Activated T-cell treated with anti-CD3 and anti-CD28 coated beads, Interleukin-2, amount 50 U/mL, for 72 hours (primary cell): ENCODE data around the gene INO80B. TPM values are rescaled to one million over a fixed set of nuclear protein-coding genes. Genes with fewer than 3 reads are reported as not detected.

Experiments used
- total RNA-seq, 2 donors: library from RNA; stranded (reverse); gene quantifications; one replicate each; pipeline ENCODE4 v1.2.3, GENCODE V29; 2022

The INO80B gene
- total RNA-seq, 2 donors from 2014 or later = 39.2 to 44.1 TPM

Other genes starting within 250 kb of the INO80B start
- 1 to 10 TPM; 4.4 to 6.5 TPM for gene SLC4A5, start 111.7 kb upstream of the INO80B start, total RNA-seq
- 10 to 100 TPM; 68.9 to 71.4 TPM for gene DCTN1, start 74.8 kb upstream of the INO80B start, total RNA-seq
- gene C2orf81, start 33.5 kb upstream of the INO80B start, total RNA-seq = 1 to 10 TPM; 3.7 to 4.9 TPM
- gene WDR54, start 33.4 kb upstream of the INO80B start, total RNA-seq = 10 to 100 TPM; 67.6 to 67.9 TPM
- 1 to 10 TPM; 3.1 to 4.8 TPM for gene RTKN, start 13.2 kb upstream of the INO80B start, total RNA-seq
- 10 to 100 TPM; 65.0 to 87.7 TPM for gene WBP1, start 3.4 kb downstream of the INO80B start, total RNA-seq
- gene MOGS, start 10.3 kb downstream of the INO80B start, total RNA-seq = 10 to 100 TPM; 64.7 to 65.1 TPM
- 10 to 100 TPM; 65.7 to 80.7 TPM for gene MRPL53, start 17.6 kb downstream of the INO80B start, total RNA-seq
- gene CCDC142, start 27.9 kb downstream of the INO80B start, total RNA-seq = 1 to 10 TPM; 9.0 to 9.5 TPM
- 10 to 100 TPM; 41.8 to 43.9 TPM for gene TTC31, start 28.0 kb downstream of the INO80B start, total RNA-seq
- 1 to 10 TPM; 1.2 TPM for gene LBX2, start 44.5 kb downstream of the INO80B start, total RNA-seq
- 10 to 100 TPM; 46.9 to 63.1 TPM for gene PCGF1, start 52.6 kb downstream of the INO80B start, total RNA-seq
- gene TLX2, start 59.4 kb downstream of the INO80B start, total RNA-seq = 1 to 10 TPM; 1.4 to 2.4 TPM
- gene DQX1, start 71.1 kb downstream of the INO80B start, total RNA-seq = 1 to 10 TPM; 1.5 to 1.9 TPM
- 100 to 1,000 TPM; 128 to 136 TPM for gene AUP1, start 74.6 kb downstream of the INO80B start, total RNA-seq
- 10 to 100 TPM; 74.3 to 84.9 TPM for gene HTRA2, start 74.8 kb downstream of the INO80B start, total RNA-seq
- 1 to 10 TPM; 3.1 to 3.6 TPM for gene LOXL3, start 98.9 kb downstream of the INO80B start, total RNA-seq
- gene DOK1, start 99.6 kb downstream of the INO80B start, total RNA-seq = 10 to 100 TPM; 20.6 to 25.6 TPM
- not detected for gene M1AP, start 193.2 kb downstream of the INO80B start, total RNA-seq
- 1 to 10 TPM; 6.4 to 9.7 TPM for gene SEMA4F, start 199.2 kb downstream of the INO80B start, total RNA-seq